CD4-positive, alpha-beta T cell treated with Interleukin-17A for 1 hour (primary cell): ENCODE results near the gene OPCML.

ENCODE experiments used
- DNase-seq: peaks from one replicate; pipeline ENCODE4 v3.0.0-alpha.2; 2020

Gene OPCML

DNA sequence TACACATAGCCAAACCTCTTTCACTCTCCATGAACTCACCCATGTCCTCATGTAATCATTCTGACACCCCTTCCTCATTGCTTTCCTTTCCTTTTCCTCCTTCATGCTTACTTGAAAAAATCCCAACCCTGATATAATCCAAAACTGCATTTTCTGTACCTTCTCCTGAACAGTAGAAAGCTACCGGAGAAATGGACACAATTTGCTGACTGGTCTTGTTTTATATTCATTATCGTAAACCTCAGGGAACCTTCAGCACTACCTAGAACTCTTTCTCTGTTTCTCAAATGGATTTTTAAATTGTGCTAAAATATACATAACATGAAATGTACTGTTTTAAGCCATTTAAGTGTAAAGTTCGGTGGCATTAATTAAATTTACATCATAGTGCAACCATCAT, 1165.0 kb downstream of the OPCML start:
- DNase-seq = no peak

DNA sequence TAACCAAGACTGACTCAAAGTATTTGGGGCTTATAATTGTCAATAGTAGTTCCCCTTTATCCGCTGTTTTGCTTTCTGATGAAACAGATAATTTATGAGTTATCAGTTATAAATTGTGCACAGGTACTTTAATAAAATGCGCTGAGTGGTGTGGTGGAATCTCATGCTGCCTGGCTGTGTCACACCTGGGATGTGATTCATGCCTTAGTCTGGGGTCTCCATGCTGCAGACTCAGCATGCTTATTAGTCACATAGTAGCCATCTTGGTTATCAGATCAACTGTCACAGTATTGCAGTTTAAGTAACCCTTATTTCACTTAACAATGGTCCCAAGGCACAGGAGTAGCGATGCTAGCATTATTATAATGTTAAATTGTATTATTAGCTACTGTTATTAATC, 1166.7 kb downstream of the OPCML start:
- DNase-seq = no peak
